GM18508 (cell line): ENCODE results near the gene INSIG1.

Experiments used
- ATAC-seq: cut with Tn5 transposase; IDR thresholded peaks from one replicate; pipeline ENCODE4 v1.9.1; 2021; ENCODE audit warnings: moderate number of reproducible peaks; ENCODE audit not compliant: insufficient read depth, unreplicated experiment

Gene INSIG1

GRCh38 chr7:155283565-155284194 lies 14.0 kb upstream of the INSIG1 start:
- peak; percentile 95 for ATAC-seq

- no peak for ATAC-seq
Measured at GRCh38 chr7:155284496-155285274, 13.0 kb upstream of the INSIG1 start.

- no peak for ATAC-seq
Measured at GRCh38 chr7:155285423-155285822, 12.3 kb upstream of the INSIG1 start.

GRCh38 chr7:155285833-155286232 lies 11.8 kb upstream of the INSIG1 start:
- ATAC-seq, result no peak

GRCh38 chr7:155286686-155287085 lies 11.0 kb upstream of the INSIG1 start:
- no peak for ATAC-seq

GRCh38 chr7:155287284-155287935 lies 10.3 kb upstream of the INSIG1 start:
- ATAC-seq, result no peak

- no peak for ATAC-seq
Measured at GRCh38 chr7:155288055-155288454, 9.6 kb upstream of the INSIG1 start.

- ATAC-seq, result no peak
Measured at GRCh38 chr7:155289107-155289506, 8.6 kb upstream of the INSIG1 start.

- no peak for ATAC-seq
Measured at GRCh38 chr7:155289949-155290501, 7.7 kb upstream of the INSIG1 start.

- no peak for ATAC-seq
Measured at GRCh38 chr7:155291045-155291530, 6.6 kb upstream of the INSIG1 start.

- no peak for ATAC-seq
Measured at GRCh38 chr7:155291729-155292128, 5.9 kb upstream of the INSIG1 start.

- ATAC-seq, result no peak
Measured at GRCh38 chr7:155292680-155293226, 4.9 kb upstream of the INSIG1 start.

- ATAC-seq, result no peak
Measured at GRCh38 chr7:155293721-155294510, 3.8 kb upstream of the INSIG1 start.

GRCh38 chr7:155294511-155294778 lies 3.2 kb upstream of the INSIG1 start:
- no peak for ATAC-seq

GRCh38 chr7:155295511-155295910 lies 2.2 kb upstream of the INSIG1 start:
- no peak for ATAC-seq

- no peak for ATAC-seq
Measured at GRCh38 chr7:155296006-155296787, 1.5 kb upstream of the INSIG1 start.

GRCh38 chr7:155296788-155297516 lies 726 bp upstream of the INSIG1 start:
- no peak for ATAC-seq

GRCh38 chr7:155298288-155298833 lies 683 bp downstream of the INSIG1 start:
- no peak for ATAC-seq
